NCI-H524 treated with DMSO at 0.1 percent for 48 hours (cell line): Measurements from ENCODE around the gene RRAGC.

Source experiments
- DNase-seq: peaks from one replicate; lab custom pipeline; 2025; lab: John Stamatoyannopoulos, UW

The RRAGC gene

GRCh38 chr1:38859561-38860453, at the start of gene RRAGC:
TSS of gene RRAGC (minus strand) at chr1:38859772. CDS start at chr1:38859646, 126 bp downstream.
- peak; percentile 63 for DNase-seq

- DNase-seq, result peak; percentile 56
Measured at GRCh38 chr1:38908821-38909220, 49.2 kb upstream of the RRAGC start.

- no peak for DNase-seq
Measured at GRCh38 chr1:38905985-38906384, 46.4 kb upstream of the RRAGC start.

GRCh38 chr1:38899560-38899959, 40.0 kb upstream of the RRAGC start:
- no peak for DNase-seq

- DNase-seq, result no peak
Measured at GRCh38 chr1:38898653-38899230, 39.2 kb upstream of the RRAGC start.

GRCh38 chr1:38896169-38896568, 36.6 kb upstream of the RRAGC start:
- no peak for DNase-seq

GRCh38 chr1:38892976-38893375, 33.4 kb upstream of the RRAGC start:
- no peak for DNase-seq

GRCh38 chr1:38891753-38892152, 32.2 kb upstream of the RRAGC start:
- DNase-seq, result no peak

- DNase-seq, result no peak
Measured at GRCh38 chr1:38889589-38889988, 30.0 kb upstream of the RRAGC start.

- no peak for DNase-seq
Measured at GRCh38 chr1:38888423-38889333, 29.1 kb upstream of the RRAGC start.

- DNase-seq, result no peak
Measured at GRCh38 chr1:38885092-38885491, 25.5 kb upstream of the RRAGC start.

GRCh38 chr1:38881487-38881886, 21.9 kb upstream of the RRAGC start, which contains the start of gene GJA9:
TSS of gene GJA9 (minus strand) at chr1:38881587. CDS start at chr1:38876098, 5,489 bp downstream.
- DNase-seq, result no peak

- DNase-seq, result no peak
Measured at GRCh38 chr1:38875811-38876210, 16.2 kb upstream of the RRAGC start.

GRCh38 chr1:38873027-38873969, 13.7 kb upstream of the RRAGC start, which contains the start of gene MYCBP:
TSS of gene MYCBP (minus strand) at chr1:38873348. CDS start at chr1:38873305, 43 bp downstream.
- peak; percentile 56 for DNase-seq

GRCh38 chr1:38872401-38873026, 12.9 kb upstream of the RRAGC start:
- no peak for DNase-seq

- DNase-seq, result no peak
Measured at GRCh38 chr1:38870996-38871395, 11.4 kb upstream of the RRAGC start.

GRCh38 chr1:38867208-38867607, 7.6 kb upstream of the RRAGC start:
- DNase-seq, result no peak

GRCh38 chr1:38865112-38865715, 5.6 kb upstream of the RRAGC start:
- no peak for DNase-seq

- no peak for DNase-seq
Measured at GRCh38 chr1:38860454-38860795, 853 bp upstream of the RRAGC start.
